AML-193 (cell line): Measurements from ENCODE around the gene ERC2.

Experiments used
- DNase-seq, 2 experiments: peaks; one replicate each; lab custom pipeline; 2025; lab: John Stamatoyannopoulos, UW

The ERC2 gene

GRCh38 chr3:56424885-56425284 is 43.4 kb downstream of the ERC2 start:
- DNase-seq: no peak

GRCh38 chr3:56424336-56424735 is 43.9 kb downstream of the ERC2 start:
- DNase-seq: no peak

- no peak for DNase-seq
Measured at GRCh38 chr3:56423661-56424099, 44.6 kb downstream of the ERC2 start.

GRCh38 chr3:56422316-56422715 is 46.0 kb downstream of the ERC2 start:
- no peak for DNase-seq

- no peak for DNase-seq
Measured at GRCh38 chr3:56421205-56421604, 47.1 kb downstream of the ERC2 start.

- DNase-seq: no peak
Measured at GRCh38 chr3:56415652-56416051, 52.6 kb downstream of the ERC2 start.

GRCh38 chr3:56413911-56414310 is 54.4 kb downstream of the ERC2 start:
- no peak for DNase-seq

GRCh38 chr3:56411166-56411565 is 57.1 kb downstream of the ERC2 start:
- DNase-seq: no peak

- DNase-seq: no peak
Measured at GRCh38 chr3:56410576-56410975, 57.7 kb downstream of the ERC2 start.

- DNase-seq: no peak
Measured at GRCh38 chr3:56409790-56410189, 58.5 kb downstream of the ERC2 start.

- DNase-seq: no peak
Measured at GRCh38 chr3:56408761-56409196, 59.5 kb downstream of the ERC2 start.

GRCh38 chr3:56406826-56407515 is 61.3 kb downstream of the ERC2 start:
- no peak for DNase-seq

GRCh38 chr3:56404884-56405283 is 63.4 kb downstream of the ERC2 start:
- no peak for DNase-seq

GRCh38 chr3:56398659-56399058 is 69.6 kb downstream of the ERC2 start:
- no peak for DNase-seq

- DNase-seq: no peak
Measured at GRCh38 chr3:56397798-56398197, 70.5 kb downstream of the ERC2 start.

- no peak for DNase-seq
Measured at GRCh38 chr3:56389183-56389830, 79.0 kb downstream of the ERC2 start.

- no peak for DNase-seq
Measured at GRCh38 chr3:56383092-56383491, 85.2 kb downstream of the ERC2 start.

- DNase-seq: no peak
Measured at GRCh38 chr3:56379723-56380287, 88.5 kb downstream of the ERC2 start.

- peak; percentile 77 to 81 for DNase-seq
Measured at GRCh38 chr3:56375654-56376053, 92.6 kb downstream of the ERC2 start.

- DNase-seq: no peak
Measured at GRCh38 chr3:56373386-56373785, 94.9 kb downstream of the ERC2 start.

- no peak for DNase-seq
Measured at GRCh38 chr3:56370991-56371775, 97.1 kb downstream of the ERC2 start.

- no peak for DNase-seq
Measured at GRCh38 chr3:56369914-56370313, 98.4 kb downstream of the ERC2 start.

- DNase-seq: no peak
Measured at GRCh38 chr3:56368846-56369245, 99.4 kb downstream of the ERC2 start.
